Neuron (in vitro differentiated cells): ENCODE results near the gene GNRH2.

Source experiments
- H2AFZ ChIP-seq: one replicate; pipeline ENCODE4 v1.6.1; 2013; ENCODE audit warnings: low read depth, mild to moderate bottlenecking, inconsistent platforms, low read length, moderate library complexity
- H3K27me3 ChIP-seq: one replicate; pipeline ENCODE4 v1.6.1; 2013; ENCODE audit warnings: low read length; ENCODE audit not compliant: insufficient read depth
- H3K36me3 ChIP-seq: one replicate; pipeline ENCODE4 v1.6.1; 2013; ENCODE audit warnings: low read length; ENCODE audit not compliant: insufficient read depth
- H3K4me1 ChIP-seq: one replicate; pipeline ENCODE4 v1.6.1; 2013; ENCODE audit warnings: low read length; ENCODE audit not compliant: insufficient read depth
- H3K4me3 ChIP-seq: 2 replicates; pipeline ENCODE4 v1.5.1; 2013; ENCODE audit warnings: mild to moderate bottlenecking, low read length, moderate library complexity
- H3K9me3 ChIP-seq: one replicate; pipeline ENCODE4 v1.6.1; 2013; ENCODE audit warnings: low read length

Gene GNRH2

GRCh38 chr20:3084986-3085360, 41.6 kb downstream of the GNRH2 start:
- Histone ChIP-seq H3K4me1 (peaks cover 4% of the 10 kb centered on the region), H3K36me3 (no peaks in the 10 kb centered on the region), H3K27me3 (peaks cover 48% of the 10 kb centered on the region), H2AFZ (no peak overlapping the region), H3K9me3 (no peaks in the 10 kb centered on the region), H3K4me3 (no peak overlapping the region)

GRCh38 chr20:3085571-3086072, 42.2 kb downstream of the GNRH2 start:
- Histone ChIP-seq H3K4me1 (peaks cover 4% of the 10 kb centered on the region), H3K27me3 (peaks cover 46% of the 10 kb centered on the region), H3K36me3 (no peaks in the 10 kb centered on the region), H2AFZ (no peak overlapping the region), H3K9me3 (no peaks in the 10 kb centered on the region), H3K4me3 (no peak overlapping the region)

GRCh38 chr20:3088031-3088430, 44.6 kb downstream of the GNRH2 start:
- H3K4me3 ChIP-seq: no peak overlapping the region
- H2AFZ ChIP-seq: no peak overlapping the region
- H3K36me3 ChIP-seq: no peaks in the 10 kb centered on the region
- H3K27me3 ChIP-seq: peaks cover 23% of the 10 kb centered on the region
- H3K9me3 ChIP-seq: no peaks in the 10 kb centered on the region
- no peaks in the 10 kb centered on the region for H3K4me1 ChIP-seq

- H3K9me3 ChIP-seq: no peaks in the 10 kb centered on the region
- no peak overlapping the region for H3K4me3 ChIP-seq
- H3K36me3 ChIP-seq: no peaks in the 10 kb centered on the region
- no peak overlapping the region for H2AFZ ChIP-seq
- H3K27me3 ChIP-seq: no peaks in the 10 kb centered on the region
- no peaks in the 10 kb centered on the region for H3K4me1 ChIP-seq
Observed at GRCh38 chr20:3090565-3090964, 47.1 kb downstream of the GNRH2 start.

- Histone ChIP-seq H3K4me1 (no peaks in the 10 kb centered on the region), H3K36me3 (no peaks in the 10 kb centered on the region), H3K27me3 (no peaks in the 10 kb centered on the region), H3K9me3 (no peaks in the 10 kb centered on the region), H3K4me3 (no peak overlapping the region), H2AFZ (no peak overlapping the region)
Observed at GRCh38 chr20:3092611-3093379, 49.4 kb downstream of the GNRH2 start.

GRCh38 chr20:3093861-3094361, 50.5 kb downstream of the GNRH2 start:
- Histone ChIP-seq H3K9me3 (no peaks in the 10 kb centered on the region), H3K27me3 (no peaks in the 10 kb centered on the region), H3K4me3 (no peak overlapping the region), H2AFZ (no peak overlapping the region), H3K36me3 (no peaks in the 10 kb centered on the region), H3K4me1 (no peaks in the 10 kb centered on the region)

- H2AFZ ChIP-seq: peak overlapping the region; percentile 12
- no peaks in the 10 kb centered on the region for H3K4me1 ChIP-seq
- H3K36me3 ChIP-seq: no peaks in the 10 kb centered on the region
- no peak overlapping the region for H3K4me3 ChIP-seq
- H3K27me3 ChIP-seq: no peaks in the 10 kb centered on the region
- H3K9me3 ChIP-seq: no peaks in the 10 kb centered on the region
Observed at GRCh38 chr20:3094848-3095629, 51.6 kb downstream of the GNRH2 start.
